GM13976 (cell line): ENCODE data around the gene ZNF772.

Experiments used
- DNase-seq: peaks from one replicate; pipeline ENCODE4 v3.0.0; 2012; ENCODE audit warnings: low spot score
- CTCF ChIP-seq: IDR thresholded peaks from 2 replicates; pipeline ENCODE4 v1.5.1; 2012; ENCODE audit warnings: borderline replicate concordance, mild to moderate bottlenecking; ENCODE audit not compliant: insufficient read depth; ENCODE audit errors: extremely low read depth, missing control alignments, control extremely low read depth
- in situ Hi-C: fragments of 300-500 bp; cut with MboI; formaldehyde crosslinking; loops from one replicate; pipeline ENCODE4 v1.12.0; 2022; ENCODE audit warnings: low sequenced_read_pairs, mixed read lengths, inconsistent platforms; ENCODE audit not compliant: unreplicated experiment

Gene ZNF772

GRCh38 chr19:57419439-57419838 lies 57.9 kb downstream of the ZNF772 start:
- no peak for DNase-seq
- in situ Hi-C loops: no loop called here
- TF ChIP-seq CTCF: no peak
